8988T (cell line): Measurements from ENCODE around the gene DCPS.
"Not testable (repeated sequence)": the region's sequence is repeated elsewhere in the genome, so short reads cannot be mapped to it uniquely, and the experiment has no call there.

Experiments
- DNase-seq: peaks from one replicate; pipeline ENCODE4 v3.0.0; 2011

DCPS gene, protein sequence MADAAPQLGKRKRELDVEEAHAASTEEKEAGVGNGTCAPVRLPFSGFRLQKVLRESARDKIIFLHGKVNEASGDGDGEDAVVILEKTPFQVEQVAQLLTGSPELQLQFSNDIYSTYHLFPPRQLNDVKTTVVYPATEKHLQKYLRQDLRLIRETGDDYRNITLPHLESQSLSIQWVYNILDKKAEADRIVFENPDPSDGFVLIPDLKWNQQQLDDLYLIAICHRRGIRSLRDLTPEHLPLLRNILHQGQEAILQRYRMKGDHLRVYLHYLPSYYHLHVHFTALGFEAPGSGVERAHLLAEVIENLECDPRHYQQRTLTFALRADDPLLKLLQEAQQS

GRCh38 chr11:126303623-126304456 lies at the start of gene DCPS:
Gene DCPS (plus strand): TSS chr11:126304060. CDS start chr11:126304081, 21 bp downstream.
- DNase-seq: peak; percentile 97

DNA sequence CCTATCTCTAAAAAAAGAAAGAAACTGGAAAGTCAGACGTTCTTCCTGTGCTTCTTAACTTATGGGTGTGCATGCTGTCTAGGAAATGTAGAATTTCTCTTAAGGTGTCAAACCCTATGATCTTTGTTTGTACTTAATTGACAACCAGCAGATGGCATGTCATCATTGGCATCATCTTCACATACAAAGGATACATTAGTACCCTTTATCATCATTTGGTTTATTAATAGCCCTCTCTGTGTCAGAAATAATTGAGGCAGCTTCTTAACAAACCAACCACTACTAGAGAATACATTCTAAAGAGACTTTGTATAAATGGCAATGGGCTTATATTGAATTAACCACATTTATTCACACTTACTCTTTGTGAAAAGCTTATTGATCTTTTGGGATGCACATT lies 49.0 kb upstream of the DCPS start:
- no peak for DNase-seq

DNA sequence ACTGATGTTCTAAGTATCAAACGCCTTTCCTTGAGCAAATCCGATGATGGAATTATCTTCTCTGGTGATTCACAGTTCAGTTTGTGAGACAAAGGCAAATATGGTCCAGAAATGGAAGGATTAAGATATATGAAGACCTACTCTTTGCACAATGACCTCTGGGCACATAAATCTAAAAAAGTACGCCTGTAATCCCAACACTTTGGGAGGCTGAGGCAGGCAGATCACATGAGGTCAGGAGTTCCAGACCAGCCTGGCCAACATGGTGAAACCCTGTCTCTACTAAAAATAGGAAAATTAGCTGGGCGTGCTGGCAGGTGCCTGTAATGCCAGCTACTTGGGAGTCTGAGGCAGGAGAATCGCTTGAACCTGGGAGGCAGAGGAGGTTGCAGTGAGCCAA lies 48.4 kb upstream of the DCPS start:
- DNase-seq: not testable (repeated sequence)

GRCh38 chr11:126256216-126256615 lies 47.6 kb upstream of the DCPS start:
- no peak for DNase-seq

DNA sequence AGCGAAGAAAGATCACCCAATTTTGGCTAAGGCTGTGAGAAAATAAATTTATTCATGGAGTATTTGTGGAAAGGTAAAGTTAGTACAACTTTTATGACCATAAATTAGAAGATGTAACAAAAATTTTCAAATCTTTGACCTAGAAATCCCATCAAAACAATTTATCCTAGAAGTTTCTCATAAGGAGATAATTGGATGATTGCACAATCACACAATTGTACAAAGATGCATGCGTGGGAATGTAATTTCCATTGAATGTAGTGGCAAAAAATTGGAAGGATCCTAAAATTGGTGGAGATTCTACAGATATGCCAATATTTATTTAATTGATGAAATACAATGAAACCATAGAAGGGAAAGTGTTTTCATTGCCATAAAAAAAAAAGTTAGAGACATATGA lies 46.7 kb upstream of the DCPS start:
- DNase-seq: no peak

DNA sequence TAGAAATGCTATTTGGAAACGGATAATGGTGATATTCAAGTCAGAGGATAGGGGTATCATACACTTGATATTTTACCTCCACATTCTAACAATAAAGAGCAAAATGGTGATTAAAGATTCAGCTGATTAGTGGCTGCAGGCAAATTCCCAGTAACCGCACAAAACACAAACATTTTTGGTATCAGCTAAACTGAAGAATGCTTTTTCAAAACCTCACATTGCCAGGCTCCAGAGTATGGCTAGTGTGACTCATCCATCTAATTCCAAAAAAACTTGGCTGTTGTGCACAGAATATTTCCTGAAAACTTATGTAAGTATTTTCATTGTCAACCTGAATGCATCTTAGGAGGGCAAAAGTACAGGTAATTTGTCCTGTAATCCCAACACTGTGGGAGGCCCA lies 46.1 kb upstream of the DCPS start:
- no peak for DNase-seq

DNA sequence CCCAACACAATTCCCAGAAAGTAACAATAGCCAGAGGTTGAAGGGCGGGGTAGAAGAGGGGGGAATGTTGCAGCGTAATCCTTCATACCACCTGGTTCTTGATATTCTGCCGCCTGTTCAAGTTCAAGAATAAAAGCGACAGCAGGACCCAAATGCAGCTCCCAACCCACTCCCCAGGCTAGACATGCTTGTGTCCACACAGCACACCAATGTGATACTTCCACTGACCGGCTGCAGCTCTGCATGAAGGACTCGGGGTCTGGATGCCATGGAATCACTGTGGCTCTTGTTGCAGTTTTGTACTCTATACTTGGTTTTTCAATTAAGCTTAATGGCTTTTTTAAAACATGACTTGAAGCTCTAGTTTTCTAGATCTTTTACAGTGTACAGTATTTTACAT lies 41.6 kb upstream of the DCPS start:
- no peak for DNase-seq

GRCh38 chr11:126263489-126263888 lies 40.4 kb upstream of the DCPS start:
- DNase-seq: no peak

DNA sequence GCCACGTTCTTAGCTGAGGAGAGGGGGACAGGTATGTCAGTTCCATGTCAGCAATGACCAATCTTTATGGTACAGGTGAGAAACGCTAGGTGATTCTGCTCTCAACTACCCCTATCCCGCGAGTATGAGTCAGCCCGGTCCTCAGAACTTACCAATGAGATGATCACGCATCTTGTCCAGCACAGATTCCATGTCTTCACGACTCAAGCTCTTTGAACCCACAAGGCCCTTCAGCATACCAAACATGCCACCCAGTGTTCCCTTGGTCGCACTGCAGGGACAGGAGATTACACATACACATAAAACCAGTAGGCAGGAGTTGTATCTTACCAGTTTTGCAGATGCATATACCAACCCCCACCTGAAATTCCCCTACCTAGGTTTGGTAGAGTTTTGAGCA lies 38.0 kb upstream of the DCPS start:
- peak; percentile 43 for DNase-seq

GRCh38 chr11:126267650-126268049 lies 36.2 kb upstream of the DCPS start:
- no peak for DNase-seq

GRCh38 chr11:126268361-126268707 lies 35.5 kb upstream of the DCPS start:
- no peak for DNase-seq

GRCh38 chr11:126268708-126269579 lies 34.9 kb upstream of the DCPS start, which contains the start of the genes FOXRED1 and SRPRA:
Gene FOXRED1 (plus strand): TSS chr11:126269154. CDS start chr11:126269207, 53 bp downstream.
Gene SRPRA (minus strand): TSS chr11:126268895. CDS start chr11:126268804, 91 bp downstream.
- DNase-seq: peak; percentile 100

GRCh38 chr11:126277322-126277721 lies 26.5 kb upstream of the DCPS start:
- DNase-seq: no peak

GRCh38 chr11:126277780-126278179 lies 26.1 kb upstream of the DCPS start:
- DNase-seq: no peak

- no peak for DNase-seq
These were observed 24.7 kb upstream of the DCPS start for GRCh38 chr11:126279191-126279590.

DNA sequence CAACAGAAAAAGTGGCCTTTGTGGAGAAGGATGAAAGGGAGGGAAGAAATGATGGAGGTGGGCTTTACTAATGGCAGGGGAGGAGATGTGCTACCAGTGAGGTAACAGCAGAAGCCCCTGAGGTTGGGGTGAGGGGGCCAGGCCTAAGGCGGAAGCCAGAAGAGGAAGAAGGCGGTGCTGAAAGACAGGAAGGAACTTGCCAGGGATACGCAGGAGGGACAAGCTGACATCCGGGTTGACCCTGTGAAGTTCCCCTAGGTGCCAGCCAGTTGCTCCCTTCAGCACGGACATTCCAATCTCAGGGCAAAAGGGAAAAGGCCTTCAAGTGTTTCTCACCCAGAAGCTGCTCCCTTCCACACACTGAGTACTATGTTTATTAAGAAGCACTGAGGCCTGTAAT lies 23.3 kb upstream of the DCPS start:
- DNase-seq: no peak

- DNase-seq: no peak
These were observed 22.6 kb upstream of the DCPS start for GRCh38 chr11:126281245-126281644.

DNA sequence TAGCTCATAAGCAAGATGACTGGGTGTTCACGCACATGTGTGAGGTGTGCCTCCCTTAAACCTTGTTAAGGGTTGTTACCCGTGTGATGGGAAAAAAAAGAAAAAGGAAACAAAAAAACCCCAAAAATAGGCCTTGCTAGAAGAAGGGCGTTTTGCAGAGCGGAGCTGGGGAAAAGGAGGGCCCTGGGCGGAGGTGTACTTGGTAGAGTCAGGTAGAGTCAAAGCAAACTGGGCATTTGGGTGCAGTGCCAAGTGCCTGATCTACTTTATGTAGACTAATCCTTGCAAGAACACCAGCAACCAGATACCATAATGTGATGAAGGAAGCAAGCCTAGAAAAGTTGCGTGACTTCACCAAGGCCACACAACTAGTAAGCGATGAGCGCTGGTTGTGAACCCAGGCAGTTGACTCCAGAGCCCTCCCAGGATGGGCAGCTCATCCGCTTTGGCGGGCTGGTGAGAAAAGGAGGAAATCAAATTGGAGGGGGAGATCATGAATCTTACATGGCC lies 22.1 kb upstream of the DCPS start:
- no peak for DNase-seq

- DNase-seq: peak; percentile 63
These were observed 21.5 kb upstream of the DCPS start for GRCh38 chr11:126282361-126282735.

GRCh38 chr11:126282736-126283591 lies 20.9 kb upstream of the DCPS start, which contains the start of gene TIRAP:
Gene TIRAP (plus strand): TSS chr11:126283093. CDS start chr11:126290895, 7,802 bp downstream.
- DNase-seq: peak; percentile 77

DNA sequence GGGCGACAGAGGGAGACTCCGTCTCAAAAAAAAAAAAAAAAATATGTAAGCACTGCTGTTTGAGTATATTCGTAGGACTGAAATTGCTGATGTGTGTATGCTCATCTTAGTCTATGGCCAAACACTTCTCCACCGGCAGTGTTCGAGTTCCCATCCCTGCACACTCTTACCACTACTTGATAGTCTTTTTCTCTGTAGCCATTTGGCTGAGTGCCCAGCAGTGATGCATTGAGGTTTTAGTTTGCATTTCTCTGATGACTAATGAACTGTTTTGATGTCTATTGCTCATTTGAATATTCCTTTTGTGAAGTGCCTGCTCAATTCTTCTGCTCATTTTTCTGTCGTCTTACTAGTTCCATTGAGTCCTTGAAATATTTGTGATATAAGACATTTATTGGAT lies 19.0 kb upstream of the DCPS start:
- DNase-seq: no peak

DNA sequence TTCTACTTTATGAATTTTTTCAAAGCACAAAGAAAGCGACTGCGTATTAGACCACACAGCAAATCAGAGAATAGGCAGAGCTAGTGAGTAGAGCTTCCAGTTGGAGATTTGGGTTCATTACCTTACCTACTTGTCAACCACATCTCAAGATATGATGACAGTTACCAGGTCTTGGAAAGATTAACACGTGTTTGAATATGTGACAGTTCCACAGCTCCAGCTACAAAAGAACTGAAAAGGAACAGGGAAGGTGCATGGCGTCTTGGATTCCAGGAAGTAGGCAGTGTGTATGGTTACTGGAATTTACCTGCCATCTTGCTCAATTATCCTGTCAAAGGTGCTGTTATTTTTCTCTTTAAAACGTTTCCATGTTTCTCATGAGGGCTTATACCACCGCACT lies 15.6 kb upstream of the DCPS start:
- DNase-seq: no peak
